Breast epithelium (tissue), 4 donors: ENCODE measurements around the gene PLEKHA6. TPM values are rescaled to one million over a fixed set of nuclear protein-coding genes. Genes with fewer than 3 reads are reported as not detected.
A peak's percentile ranks its signal among the peaks of the same experiment; 100 is the strongest.

Experiments used
- DNase-seq, 2 donors: peaks; one replicate each; pipeline ENCODE4 v3.0.0-alpha.2; 2019; ENCODE audit warnings: low spot score in 2 of 2
- H3K27ac ChIP-seq, 2 donors: fragments of 200-600 bp; sonication (generic) in 1 of 2; one replicate each; pipeline ENCODE4 v1.5.1; 2016 to 2019; ENCODE audit warnings: mild to moderate bottlenecking in 1 of 2
- H3K27me3 ChIP-seq, 2 donors: fragments of 200-600 bp; sonication (generic) in 1 of 2; one replicate each; pipeline versions ENCODE4 v1.5.1 to v1.6.0; 2017 to 2019; ENCODE audit warnings: control low read depth in 1 of 2, mild to moderate bottlenecking in 1 of 2
- H3K36me3 ChIP-seq: fragments of 200-600 bp; one replicate; pipeline ENCODE4 v1.5.1; 2019
- H3K4me1 ChIP-seq, 2 donors: fragments of 200-600 bp; sonication (generic); one replicate each; pipeline ENCODE4 v1.5.1; 2016 to 2019; ENCODE audit warnings: control low read depth in 1 of 2
- H3K4me3 ChIP-seq, 3 donors: fragments of 200-600 bp; sonication (generic); 1 replicate in 2 of 3; 2 replicates in 1 of 3; pipeline ENCODE4 v1.5.1; 2016 to 2019; ENCODE audit warnings: mild to moderate bottlenecking in 3 of 3, moderate library complexity in 2 of 3
- H3K9me3 ChIP-seq, 2 donors: fragments of 200-600 bp; sonication (generic) in 1 of 2; one replicate each; pipeline ENCODE4 v1.5.1; 2016 to 2019; ENCODE audit warnings: control low read depth in 1 of 2
- CTCF ChIP-seq, 3 donors: fragments of 450-650 bp; IDR thresholded peaks; one replicate each; pipeline ENCODE4 v1.5.1; 2016 to 2017; ENCODE audit warnings: antibody characterized with exemption in 3 of 3, mild to moderate bottlenecking in 3 of 3, moderate library complexity in 3 of 3
- POLR2A ChIP-seq: fragments of 450-650 bp; IDR thresholded peaks from one replicate; pipeline ENCODE4 v1.6.1; 2016; ENCODE audit warnings: antibody characterized with exemption, mild to moderate bottlenecking, moderate library complexity
- POLR2AphosphoS5 ChIP-seq, 3 donors: sonication (generic); formaldehyde crosslinking; IDR thresholded peaks; one replicate each; pipeline ENCODE4 v1.6.1; 2017; ENCODE audit warnings: antibody characterized with exemption in 3 of 3
- intact Hi-C: fragments of 100-400 bp; cut with DNase I; formaldehyde crosslinking; loops from one replicate; pipeline ENCODE4 v1.15.1; 2023; ENCODE audit warnings: low total_unique reads
- total RNA-seq, 3 donors: library from RNA; depleted of rRNA; stranded (reverse); fragments of >200 nt; gene quantifications; one replicate each; pipeline ENCODE4 v1.1.0, GENCODE V29; 2016

PLEKHA6 gene
- total RNA-seq, 3 donors from 2014 or later: 1.4 to 34.0 (median 17.7) TPM

- intact Hi-C loops: no loop called here
- no peaks in the 10 kb centered on the region for H3K9me3 ChIP-seq
- H3K4me3 ChIP-seq: no peak overlapping the region
- TF ChIP-seq CTCF (IDR thresholded peaks at IDR 0.05) (no peak), POLR2AphosphoS5 (IDR thresholded peaks at IDR 0.05) (no peak), POLR2A (no peak)
- no peak overlapping the region for H3K27ac ChIP-seq
- no peaks in the 10 kb centered on the region for H3K4me1 ChIP-seq
- H3K27me3 ChIP-seq: no peaks in the 10 kb centered on the region
- H3K36me3 ChIP-seq: no peaks in the 10 kb centered on the region
- no peak for DNase-seq
Observed at GRCh38 chr1:204321051-204321450, 38.7 kb downstream of the PLEKHA6 start.

GRCh38 chr1:204320382-204320804, 39.3 kb downstream of the PLEKHA6 start:
- intact Hi-C loops: no loop called here
- Histone ChIP-seq H3K4me1 (no peaks in the 10 kb centered on the region), H3K27ac (no peak overlapping the region)

GRCh38 chr1:204319462-204319861, 40.3 kb downstream of the PLEKHA6 start:
- Histone ChIP-seq H3K4me1 (no peaks in the 10 kb centered on the region), H3K27me3 (no peaks in the 10 kb centered on the region), H3K27ac (peak overlapping the region; percentile 46 to 69), H3K36me3 (no peaks in the 10 kb centered on the region), H3K4me3 (no peak overlapping the region), H3K9me3 (no peaks in the 10 kb centered on the region)
- TF ChIP-seq POLR2AphosphoS5 (IDR thresholded peaks at IDR 0.05) (no peak), POLR2A (no peak), CTCF (IDR thresholded peaks at IDR 0.05) (no peak)
- intact Hi-C loops: no loop called here
- peak in 1 of 2 donors; percentile 30 for DNase-seq

More at GRCh38 chr1:204320382-204320804, 39.3 kb downstream of the PLEKHA6 start:
- H3K4me3 ChIP-seq: no peak overlapping the region
- DNase-seq: no peak
- H3K36me3 ChIP-seq: no peaks in the 10 kb centered on the region
- no peak for TF ChIP-seq POLR2A
- TF ChIP-seq CTCF (IDR thresholded peaks at IDR 0.05): no peak
- TF ChIP-seq POLR2AphosphoS5 (IDR thresholded peaks at IDR 0.05): no peak
- no peaks in the 10 kb centered on the region for H3K27me3 ChIP-seq
- no peaks in the 10 kb centered on the region for H3K9me3 ChIP-seq

- Histone ChIP-seq H3K4me3 (no peak overlapping the region), H3K9me3 (no peaks in the 10 kb centered on the region), H3K27me3 (no peaks in the 10 kb centered on the region), H3K4me1 (no peaks in the 10 kb centered on the region), H3K27ac (peak overlapping the region; percentile 46 to 69), H3K36me3 (no peaks in the 10 kb centered on the region)
- DNase-seq: no peak
- intact Hi-C loops: no loop called here
- no peak for TF ChIP-seq CTCF (IDR thresholded peaks at IDR 0.05)
- TF ChIP-seq POLR2AphosphoS5 (IDR thresholded peaks at IDR 0.05): no peak
- no peak for TF ChIP-seq POLR2A
Observed at GRCh38 chr1:204319027-204319426, 40.7 kb downstream of the PLEKHA6 start.

GRCh38 chr1:204318324-204318723, 41.4 kb downstream of the PLEKHA6 start:
- DNase-seq: no peak
- intact Hi-C loops: no loop called here
- Histone ChIP-seq H3K27me3 (no peaks in the 10 kb centered on the region), H3K4me1 (no peaks in the 10 kb centered on the region), H3K36me3 (no peaks in the 10 kb centered on the region), H3K27ac (no peak overlapping the region), H3K4me3 (no peak overlapping the region), H3K9me3 (no peaks in the 10 kb centered on the region)
- TF ChIP-seq POLR2AphosphoS5 (IDR thresholded peaks at IDR 0.05) (no peak), CTCF (IDR thresholded peaks at IDR 0.05) (no peak), POLR2A (no peak)
